WTC11 (cell line): Measurements from ENCODE around the gene FANCD2. TPM values are rescaled to one million over a fixed set of nuclear protein-coding genes. Genes with fewer than 3 reads are reported as not detected.

ENCODE experiments used
- CBFB ChIP-seq: sonication (generic); formaldehyde crosslinking; IDR thresholded peaks from 2 replicates; pipeline ENCODE4 v1.8.1; 2022; ENCODE audit warnings: mild to moderate bottlenecking, low read depth, missing genetic modification reagents
- CREB1 ChIP-seq: sonication (generic); formaldehyde crosslinking; IDR thresholded peaks from 2 replicates; pipeline ENCODE4 v1.8.0; 2023; ENCODE audit warnings: mild to moderate bottlenecking, missing genetic modification reagents
- CREM ChIP-seq: sonication (generic); formaldehyde crosslinking; IDR thresholded peaks from 2 replicates; pipeline ENCODE4 v1.8.1; 2022; ENCODE audit warnings: mild to moderate bottlenecking, missing genetic modification reagents, moderate library complexity
- EMX1 ChIP-seq: fragments of 250-450 bp; sonication (Bioruptor Pico); IDR thresholded peaks from 2 replicates; pipeline ENCODE4 v1.8.0; 2021; ENCODE audit warnings: mild to moderate bottlenecking
- FOXJ3 ChIP-seq: sonication (generic); formaldehyde crosslinking; IDR thresholded peaks from 2 replicates; pipeline ENCODE4 v1.9.0; 2021; ENCODE audit warnings: missing genetic modification reagents, mild to moderate bottlenecking, borderline replicate concordance
- GTF2I ChIP-seq: fragments of 250-450 bp; sonication (Bioruptor Pico); conservative IDR thresholded peaks from 2 replicates; pipeline ENCODE4 v1.4.0; 2021; ENCODE audit warnings: mild to moderate bottlenecking
- HMGA2 ChIP-seq: fragments of 250-450 bp; sonication (Bioruptor Pico); IDR thresholded peaks from 2 replicates; pipeline ENCODE4 v1.4.0; 2021; ENCODE audit warnings: mild to moderate bottlenecking, moderate library complexity
- IRF2 ChIP-seq: sonication (generic); formaldehyde crosslinking; IDR thresholded peaks from 2 replicates; pipeline ENCODE4 v1.8.0; 2022; ENCODE audit warnings: low read depth, missing genetic modification reagents, borderline replicate concordance
- JAZF1 ChIP-seq: fragments of 250-450 bp; sonication (Bioruptor Pico); IDR thresholded peaks from 2 replicates; pipeline ENCODE4 v1.9.0; 2021; ENCODE audit warnings: moderate library complexity, mild to moderate bottlenecking, inconsistent platforms
- MXD4 ChIP-seq: fragments of 250-450 bp; sonication (Bioruptor Pico); IDR thresholded peaks from 2 replicates; pipeline ENCODE4 v1.8.0; 2021; ENCODE audit warnings: mild to moderate bottlenecking, moderate library complexity, borderline replicate concordance
- NFE2L1 ChIP-seq: sonication (generic); formaldehyde crosslinking; IDR thresholded peaks from 2 replicates; pipeline ENCODE4 v1.8.1; 2023; ENCODE audit warnings: missing genetic modification reagents
- NR2C2 ChIP-seq: sonication (generic); formaldehyde crosslinking; IDR thresholded peaks from 2 replicates; pipeline ENCODE4 v1.8.0; 2022; ENCODE audit warnings: mild to moderate bottlenecking, missing genetic modification reagents
- RORB ChIP-seq: fragments of 250-450 bp; sonication (Bioruptor Pico); IDR thresholded peaks from 2 replicates; pipeline ENCODE4 v1.9.0; 2021; ENCODE audit warnings: mild to moderate bottlenecking
- SMAD3 ChIP-seq: sonication (generic); formaldehyde crosslinking; IDR thresholded peaks from 2 replicates; pipeline ENCODE4 v1.8.0; 2022; ENCODE audit warnings: missing genetic modification reagents, mild to moderate bottlenecking, borderline replicate concordance
- TEAD4 ChIP-seq: sonication (generic); formaldehyde crosslinking; IDR thresholded peaks from 2 replicates; pipeline ENCODE4 v1.8.0; 2022; ENCODE audit warnings: mild to moderate bottlenecking, missing genetic modification reagents
- ZNF219 ChIP-seq: sonication (generic); formaldehyde crosslinking; IDR thresholded peaks from 2 replicates; pipeline ENCODE4 v1.8.0; 2023; ENCODE audit warnings: missing genetic modification reagents, mild to moderate bottlenecking, borderline replicate concordance
- ZNF232 ChIP-seq: sonication (generic); formaldehyde crosslinking; IDR thresholded peaks from 2 replicates; pipeline ENCODE4 v1.8.0; 2022; ENCODE audit warnings: mild to moderate bottlenecking, missing genetic modification reagents
- ZNF317 ChIP-seq: sonication (generic); formaldehyde crosslinking; IDR thresholded peaks from 2 replicates; pipeline ENCODE4 v1.8.1; 2023; ENCODE audit warnings: low read depth, mild to moderate bottlenecking, moderate library complexity, missing genetic modification reagents, borderline replicate concordance
- ZNF416 ChIP-seq: fragments of 250-450 bp; sonication (Bioruptor Pico); IDR thresholded peaks from 2 replicates; pipeline ENCODE4 v1.9.0; 2021; ENCODE audit warnings: mild to moderate bottlenecking, inconsistent platforms
- ZNF425 ChIP-seq: fragments of 250-450 bp; sonication (Bioruptor Pico); conservative IDR thresholded peaks from 2 replicates; pipeline ENCODE4 v1.9.0; 2021; ENCODE audit warnings: mild to moderate bottlenecking
- total RNA-seq: library from RNA; stranded (reverse); gene quantifications from 3 replicates; pipeline ENCODE4 v1.2.3, GENCODE V29; 2021
- TF ChIP-seq, protein P1 (sequence below): sonication (generic); formaldehyde crosslinking; IDR thresholded peaks from 2 replicates; pipeline ENCODE4 v1.8.1; 2022; ENCODE audit warnings: low read depth, missing genetic modification reagents, borderline replicate concordance
- TF ChIP-seq, protein P2 (sequence below): sonication (generic); formaldehyde crosslinking; IDR thresholded peaks from 2 replicates; pipeline ENCODE4 v1.8.0; 2022; ENCODE audit warnings: missing genetic modification reagents
- TF ChIP-seq, protein P3 (sequence below): sonication (generic); formaldehyde crosslinking; IDR thresholded peaks from 2 replicates; pipeline ENCODE4 v1.8.0; 2022; ENCODE audit warnings: mild to moderate bottlenecking, missing genetic modification reagents
- TF ChIP-seq, protein P4 (sequence below): sonication (generic); formaldehyde crosslinking; IDR thresholded peaks from 2 replicates; pipeline ENCODE4 v1.8.0; 2023; ENCODE audit warnings: mild to moderate bottlenecking, missing genetic modification reagents
- TF ChIP-seq, protein P5 (sequence below): sonication (generic); formaldehyde crosslinking; IDR thresholded peaks from 2 replicates; pipeline ENCODE4 v1.8.1; 2022; ENCODE audit warnings: mild to moderate bottlenecking, missing genetic modification reagents, moderate library complexity, borderline replicate concordance
- TF ChIP-seq, protein P6 (sequence below): fragments of 250-450 bp; sonication (Bioruptor Pico); IDR thresholded peaks from 2 replicates; pipeline ENCODE4 v2.1.2; 2022; ENCODE audit warnings: mild to moderate bottlenecking, moderate library complexity

FANCD2 gene
- total RNA-seq, 1 experiment from 2014 or later = 69.6 TPM

- TF ChIP-seq NFE2L1 (CRISPR knock-in tag) (peak; percentile 88; the same call in 1 of the 2 replicates), MXD4 (CRISPR knock-in tag) (no peak), IRF2 (CRISPR knock-in tag) (no peak), EMX1 (CRISPR knock-in tag) (no peak), GTF2I (no peak), ZNF232 (peak; percentile 70; the same call in 1 of the 2 replicates), HMGA2 (CRISPR knock-in tag) (no peak), SMAD3 (peak; percentile 66; the same call in 1 of the 2 replicates), CBFB (CRISPR knock-in tag) (no peak), ZNF219 (no peak), TEAD4 (no peak), CREB1 (CRISPR knock-in tag) (peak; percentile 98), ZNF317 (CRISPR knock-in tag) (0 out of 2 replicates have a peak, but pooled peaks have one; percentile 10), ZNF425 (CRISPR knock-in tag) (no peak), RORB (no peak), CREM (CRISPR knock-in tag) (peak; percentile 100), ZNF416 (CRISPR knock-in tag) (no peak), NR2C2 (CRISPR knock-in tag) (0 out of 2 replicates have a peak, but pooled peaks have one; percentile 26), FOXJ3 (no peak), JAZF1 (CRISPR knock-in tag) (no peak)
- TF ChIP-seq, protein P1, sequence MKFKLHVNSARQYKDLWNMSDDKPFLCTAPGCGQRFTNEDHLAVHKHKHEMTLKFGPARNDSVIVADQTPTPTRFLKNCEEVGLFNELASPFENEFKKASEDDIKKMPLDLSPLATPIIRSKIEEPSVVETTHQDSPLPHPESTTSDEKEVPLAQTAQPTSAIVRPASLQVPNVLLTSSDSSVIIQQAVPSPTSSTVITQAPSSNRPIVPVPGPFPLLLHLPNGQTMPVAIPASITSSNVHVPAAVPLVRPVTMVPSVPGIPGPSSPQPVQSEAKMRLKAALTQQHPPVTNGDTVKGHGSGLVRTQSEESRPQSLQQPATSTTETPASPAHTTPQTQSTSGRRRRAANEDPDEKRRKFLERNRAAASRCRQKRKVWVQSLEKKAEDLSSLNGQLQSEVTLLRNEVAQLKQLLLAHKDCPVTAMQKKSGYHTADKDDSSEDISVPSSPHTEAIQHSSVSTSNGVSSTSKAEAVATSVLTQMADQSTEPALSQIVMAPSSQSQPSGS (CRISPR knock-in tag) = no peak
- TF ChIP-seq, protein P2, sequence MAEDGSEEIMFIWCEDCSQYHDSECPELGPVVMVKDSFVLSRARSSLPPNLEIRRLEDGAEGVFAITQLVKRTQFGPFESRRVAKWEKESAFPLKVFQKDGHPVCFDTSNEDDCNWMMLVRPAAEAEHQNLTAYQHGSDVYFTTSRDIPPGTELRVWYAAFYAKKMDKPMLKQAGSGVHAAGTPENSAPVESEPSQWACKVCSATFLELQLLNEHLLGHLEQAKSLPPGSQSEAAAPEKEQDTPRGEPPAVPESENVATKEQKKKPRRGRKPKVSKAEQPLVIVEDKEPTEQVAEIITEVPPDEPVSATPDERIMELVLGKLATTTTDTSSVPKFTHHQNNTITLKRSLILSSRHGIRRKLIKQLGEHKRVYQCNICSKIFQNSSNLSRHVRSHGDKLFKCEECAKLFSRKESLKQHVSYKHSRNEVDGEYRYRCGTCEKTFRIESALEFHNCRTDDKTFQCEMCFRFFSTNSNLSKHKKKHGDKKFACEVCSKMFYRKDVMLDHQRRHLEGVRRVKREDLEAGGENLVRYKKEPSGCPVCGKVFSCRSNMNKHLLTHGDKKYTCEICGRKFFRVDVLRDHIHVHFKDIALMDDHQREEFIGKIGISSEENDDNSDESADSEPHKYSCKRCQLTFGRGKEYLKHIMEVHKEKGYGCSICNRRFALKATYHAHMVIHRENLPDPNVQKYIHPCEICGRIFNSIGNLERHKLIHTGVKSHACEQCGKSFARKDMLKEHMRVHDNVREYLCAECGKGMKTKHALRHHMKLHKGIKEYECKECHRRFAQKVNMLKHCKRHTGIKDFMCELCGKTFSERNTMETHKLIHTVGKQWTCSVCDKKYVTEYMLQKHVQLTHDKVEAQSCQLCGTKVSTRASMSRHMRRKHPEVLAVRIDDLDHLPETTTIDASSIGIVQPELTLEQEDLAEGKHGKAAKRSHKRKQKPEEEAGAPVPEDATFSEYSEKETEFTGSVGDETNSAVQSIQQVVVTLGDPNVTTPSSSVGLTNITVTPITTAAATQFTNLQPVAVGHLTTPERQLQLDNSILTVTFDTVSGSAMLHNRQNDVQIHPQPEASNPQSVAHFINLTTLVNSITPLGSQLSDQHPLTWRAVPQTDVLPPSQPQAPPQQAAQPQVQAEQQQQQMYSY (CRISPR knock-in tag) = peak; percentile 81
- TF ChIP-seq, protein P3, sequence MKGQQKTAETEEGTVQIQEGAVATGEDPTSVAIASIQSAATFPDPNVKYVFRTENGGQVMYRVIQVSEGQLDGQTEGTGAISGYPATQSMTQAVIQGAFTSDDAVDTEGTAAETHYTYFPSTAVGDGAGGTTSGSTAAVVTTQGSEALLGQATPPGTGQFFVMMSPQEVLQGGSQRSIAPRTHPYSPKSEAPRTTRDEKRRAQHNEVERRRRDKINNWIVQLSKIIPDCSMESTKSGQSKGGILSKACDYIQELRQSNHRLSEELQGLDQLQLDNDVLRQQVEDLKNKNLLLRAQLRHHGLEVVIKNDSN (CRISPR knock-in tag) = peak; percentile 62; the same call in 1 of the 2 replicates
- TF ChIP-seq, protein P4, sequence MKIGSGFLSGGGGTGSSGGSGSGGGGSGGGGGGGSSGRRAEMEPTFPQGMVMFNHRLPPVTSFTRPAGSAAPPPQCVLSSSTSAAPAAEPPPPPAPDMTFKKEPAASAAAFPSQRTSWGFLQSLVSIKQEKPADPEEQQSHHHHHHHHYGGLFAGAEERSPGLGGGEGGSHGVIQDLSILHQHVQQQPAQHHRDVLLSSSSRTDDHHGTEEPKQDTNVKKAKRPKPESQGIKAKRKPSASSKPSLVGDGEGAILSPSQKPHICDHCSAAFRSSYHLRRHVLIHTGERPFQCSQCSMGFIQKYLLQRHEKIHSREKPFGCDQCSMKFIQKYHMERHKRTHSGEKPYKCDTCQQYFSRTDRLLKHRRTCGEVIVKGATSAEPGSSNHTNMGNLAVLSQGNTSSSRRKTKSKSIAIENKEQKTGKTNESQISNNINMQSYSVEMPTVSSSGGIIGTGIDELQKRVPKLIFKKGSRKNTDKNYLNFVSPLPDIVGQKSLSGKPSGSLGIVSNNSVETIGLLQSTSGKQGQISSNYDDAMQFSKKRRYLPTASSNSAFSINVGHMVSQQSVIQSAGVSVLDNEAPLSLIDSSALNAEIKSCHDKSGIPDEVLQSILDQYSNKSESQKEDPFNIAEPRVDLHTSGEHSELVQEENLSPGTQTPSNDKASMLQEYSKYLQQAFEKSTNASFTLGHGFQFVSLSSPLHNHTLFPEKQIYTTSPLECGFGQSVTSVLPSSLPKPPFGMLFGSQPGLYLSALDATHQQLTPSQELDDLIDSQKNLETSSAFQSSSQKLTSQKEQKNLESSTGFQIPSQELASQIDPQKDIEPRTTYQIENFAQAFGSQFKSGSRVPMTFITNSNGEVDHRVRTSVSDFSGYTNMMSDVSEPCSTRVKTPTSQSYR (CRISPR knock-in tag) = peak; percentile 77; the same call in 1 of the 2 replicates
- TF ChIP-seq, protein P5, sequence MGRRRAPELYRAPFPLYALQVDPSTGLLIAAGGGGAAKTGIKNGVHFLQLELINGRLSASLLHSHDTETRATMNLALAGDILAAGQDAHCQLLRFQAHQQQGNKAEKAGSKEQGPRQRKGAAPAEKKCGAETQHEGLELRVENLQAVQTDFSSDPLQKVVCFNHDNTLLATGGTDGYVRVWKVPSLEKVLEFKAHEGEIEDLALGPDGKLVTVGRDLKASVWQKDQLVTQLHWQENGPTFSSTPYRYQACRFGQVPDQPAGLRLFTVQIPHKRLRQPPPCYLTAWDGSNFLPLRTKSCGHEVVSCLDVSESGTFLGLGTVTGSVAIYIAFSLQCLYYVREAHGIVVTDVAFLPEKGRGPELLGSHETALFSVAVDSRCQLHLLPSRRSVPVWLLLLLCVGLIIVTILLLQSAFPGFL (CRISPR knock-in tag) = no peak
- TF ChIP-seq, protein P6, sequence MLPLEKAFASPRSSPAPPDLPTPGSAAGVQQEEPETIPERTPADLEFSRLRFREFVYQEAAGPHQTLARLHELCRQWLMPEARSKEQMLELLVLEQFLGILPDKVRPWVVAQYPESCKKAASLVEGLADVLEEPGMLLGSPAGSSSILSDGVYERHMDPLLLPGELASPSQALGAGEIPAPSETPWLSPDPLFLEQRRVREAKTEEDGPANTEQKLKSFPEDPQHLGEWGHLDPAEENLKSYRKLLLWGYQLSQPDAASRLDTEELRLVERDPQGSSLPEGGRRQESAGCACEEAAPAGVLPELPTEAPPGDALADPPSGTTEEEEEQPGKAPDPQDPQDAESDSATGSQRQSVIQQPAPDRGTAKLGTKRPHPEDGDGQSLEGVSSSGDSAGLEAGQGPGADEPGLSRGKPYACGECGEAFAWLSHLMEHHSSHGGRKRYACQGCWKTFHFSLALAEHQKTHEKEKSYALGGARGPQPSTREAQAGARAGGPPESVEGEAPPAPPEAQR (CRISPR knock-in tag) = no peak
Observed at GRCh38 chr3:10026084-10026890, at the start of gene FANCD2 (continued).
